PC-9 (cell line): ENCODE results near the gene PER2. TPM values are rescaled to one million over a fixed set of nuclear protein-coding genes. Genes with fewer than 3 reads are reported as not detected.
A peak's percentile ranks its signal among the peaks of the same experiment; 100 is the strongest.

ENCODE experiments used
- BruUV-seq: library from RNA; stranded (reverse); fragments of 400-500 nt; replicated peaks from 2 replicates; lab custom pipeline; 2021; lab: Mats Ljungman, UMichigan
- CTCF ChIA-PET: fragments of 300-600 bp; sonication (Branson Sonifier 250); formaldehyde crosslinking; loops from one replicate; lab custom pipeline; 2022; ENCODE audit warnings: antibody characterized with exemption; lab: Charles Lee
- POLR2A ChIA-PET: fragments of 300-600 bp; sonication (Branson Sonifier 250); formaldehyde crosslinking; loops from one replicate; lab custom pipeline; 2022; ENCODE audit warnings: antibody characterized with exemption; ENCODE audit not compliant: unreplicated experiment; lab: Charles Lee
- DNase-seq, 2 experiments: peaks; one replicate each; pipeline versions ENCODE4 v3.0.0 to v3.0.0-alpha.2; 2015 to 2022; ENCODE audit warnings: mixed read lengths in 1 of 2
- H2AFZ ChIP-seq: fragments of 200-600 bp; sonication (generic); 2 replicates; pipeline ENCODE4 v1.8.1; 2017; ENCODE audit warnings: antibody characterized with exemption
- H3F3A ChIP-seq: fragments of 200-600 bp; sonication (generic); 2 replicates; pipeline ENCODE4 v1.8.1; 2017; ENCODE audit warnings: antibody characterized with exemption, mild to moderate bottlenecking, low read depth; ENCODE audit not compliant: insufficient read depth
- H3K27ac ChIP-seq: fragments of 200-600 bp; sonication (generic); 2 replicates; pipeline ENCODE4 v1.6.1; 2016; ENCODE audit warnings: mixed run types
- H3K27me3 ChIP-seq: fragments of 200-600 bp; sonication (generic); 2 replicates; pipeline ENCODE4 v1.6.1; 2016; ENCODE audit warnings: low read depth, mixed run types; ENCODE audit not compliant: insufficient read depth
- H3K36me3 ChIP-seq: fragments of 200-600 bp; sonication (generic); 2 replicates; pipeline ENCODE4 v1.6.1; 2016; ENCODE audit warnings: low read depth, mixed run types
- H3K4me1 ChIP-seq: fragments of 200-600 bp; sonication (generic); replicated peaks from 2 replicates; pipeline ENCODE4 v1.6.1; 2016; ENCODE audit warnings: mixed run types; ENCODE audit not compliant: insufficient read depth
- H3K4me2 ChIP-seq: fragments of 200-600 bp; sonication (generic); 2 replicates; pipeline ENCODE4 v1.6.1; 2017; ENCODE audit warnings: mixed run types
- H3K4me3 ChIP-seq: fragments of 200-600 bp; sonication (generic); 2 replicates; pipeline ENCODE4 v1.6.1; 2016; ENCODE audit warnings: mixed run types
- H3K79me2 ChIP-seq: fragments of 200-600 bp; sonication (generic); 2 replicates; pipeline ENCODE4 v1.6.1; 2017; ENCODE audit warnings: low read depth, mixed run types
- H3K9me2 ChIP-seq: fragments of 200-600 bp; sonication (generic); 2 replicates; pipeline ENCODE4 v1.8.1; 2017; ENCODE audit warnings: mild to moderate bottlenecking; ENCODE audit not compliant: insufficient read depth
- H3K9me3 ChIP-seq: fragments of 200-600 bp; sonication (generic); 2 replicates; pipeline ENCODE4 v1.8.1; 2016; ENCODE audit warnings: low read depth; ENCODE audit not compliant: insufficient read depth
- H4K20me1 ChIP-seq: fragments of 200-600 bp; sonication (generic); 2 replicates; pipeline ENCODE4 v1.8.1; 2017; ENCODE audit not compliant: insufficient read depth
- EZH2 ChIP-seq: fragments of 200-600 bp; sonication (generic); IDR thresholded peaks from 2 replicates; pipeline ENCODE4 v1.8.0; 2017; ENCODE audit warnings: antibody characterized with exemption, low read depth
- intact Hi-C: fragments of 100-400 bp; cut with micrococcal nuclease; formaldehyde crosslinking; loops from one replicate; pipeline ENCODE4 v1.10.0; 2022; ENCODE audit not compliant: unreplicated experiment
- total RNA-seq: library from RNA; stranded (reverse); gene quantifications from 2 replicates; pipeline ENCODE4 v1.2.3, GENCODE V29; 2021
- TF ChIP-seq, protein P1 (sequence below): fragments of 200-600 bp; sonication (generic); conservative IDR thresholded peaks from 2 replicates; pipeline ENCODE4 v1.6.1; 2017; ENCODE audit warnings: mixed run types, antibody characterized with exemption, mild to moderate bottlenecking, moderate library complexity

Gene PER2
- total RNA-seq, 1 experiment from 2014 or later, result 18.9 TPM

DNA sequence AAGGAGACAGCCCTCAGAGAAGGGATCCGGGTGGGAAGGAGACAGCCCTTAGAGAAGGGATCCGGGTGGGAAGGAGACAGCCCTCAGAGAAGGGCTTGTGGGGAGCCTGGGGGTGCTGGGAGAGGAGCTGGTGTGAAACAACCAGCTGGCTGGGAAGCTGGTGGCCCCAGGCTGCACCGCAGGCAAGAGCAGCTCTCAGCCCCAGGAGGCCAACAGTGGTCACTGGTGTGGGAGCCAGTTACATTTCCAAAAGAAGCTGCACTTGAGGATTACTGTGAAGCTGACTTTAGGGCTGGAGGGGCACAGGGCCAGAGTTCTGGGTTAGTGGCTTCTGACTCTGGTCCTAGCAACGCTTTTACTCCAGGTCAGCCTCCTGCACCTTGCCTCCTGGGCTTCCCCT lies 51.8 kb downstream of the PER2 start:
- H3K4me2 ChIP-seq, result no peak overlapping the region
- H3K79me2 ChIP-seq, result no peaks in the 10 kb centered on the region
- H3K4me1 ChIP-seq, result no peaks in the 10 kb centered on the region; the same call in 1 of the 2 replicates
- ChIA-PET POLR2A (interaction anchor here (0.6 kb wide), 1 partner anchor 652 kb away, joined by 5 read pairs; no protein-coding TSS in a partner anchor), CTCF (no interaction called here)
- no peaks in the 10 kb centered on the region for H3K36me3 ChIP-seq
- DNase-seq, result peak in 1 of 2 experiments; percentile 20
- peaks cover 30% of the 10 kb centered on the region for H3K27me3 ChIP-seq
- TF ChIP-seq, protein P1, sequence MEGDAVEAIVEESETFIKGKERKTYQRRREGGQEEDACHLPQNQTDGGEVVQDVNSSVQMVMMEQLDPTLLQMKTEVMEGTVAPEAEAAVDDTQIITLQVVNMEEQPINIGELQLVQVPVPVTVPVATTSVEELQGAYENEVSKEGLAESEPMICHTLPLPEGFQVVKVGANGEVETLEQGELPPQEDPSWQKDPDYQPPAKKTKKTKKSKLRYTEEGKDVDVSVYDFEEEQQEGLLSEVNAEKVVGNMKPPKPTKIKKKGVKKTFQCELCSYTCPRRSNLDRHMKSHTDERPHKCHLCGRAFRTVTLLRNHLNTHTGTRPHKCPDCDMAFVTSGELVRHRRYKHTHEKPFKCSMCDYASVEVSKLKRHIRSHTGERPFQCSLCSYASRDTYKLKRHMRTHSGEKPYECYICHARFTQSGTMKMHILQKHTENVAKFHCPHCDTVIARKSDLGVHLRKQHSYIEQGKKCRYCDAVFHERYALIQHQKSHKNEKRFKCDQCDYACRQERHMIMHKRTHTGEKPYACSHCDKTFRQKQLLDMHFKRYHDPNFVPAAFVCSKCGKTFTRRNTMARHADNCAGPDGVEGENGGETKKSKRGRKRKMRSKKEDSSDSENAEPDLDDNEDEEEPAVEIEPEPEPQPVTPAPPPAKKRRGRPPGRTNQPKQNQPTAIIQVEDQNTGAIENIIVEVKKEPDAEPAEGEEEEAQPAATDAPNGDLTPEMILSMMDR, result no peak
- TF ChIP-seq EZH2, result no peak
- BruUV-seq, result no TSS peak
- intact Hi-C loops, result no loop called here
- no peak overlapping the region for H3K4me3 ChIP-seq
- no peak overlapping the region for H2AFZ ChIP-seq
- peaks cover 11% of the 10 kb centered on the region; the same call in 1 of the 2 replicates for H3F3A ChIP-seq
- H3K9me2 ChIP-seq, result no peaks in the 10 kb centered on the region
- no peaks in the 10 kb centered on the region for H4K20me1 ChIP-seq
- H3K9me3 ChIP-seq, result no peaks in the 10 kb centered on the region
- H3K27ac ChIP-seq, result no peak overlapping the region

DNA sequence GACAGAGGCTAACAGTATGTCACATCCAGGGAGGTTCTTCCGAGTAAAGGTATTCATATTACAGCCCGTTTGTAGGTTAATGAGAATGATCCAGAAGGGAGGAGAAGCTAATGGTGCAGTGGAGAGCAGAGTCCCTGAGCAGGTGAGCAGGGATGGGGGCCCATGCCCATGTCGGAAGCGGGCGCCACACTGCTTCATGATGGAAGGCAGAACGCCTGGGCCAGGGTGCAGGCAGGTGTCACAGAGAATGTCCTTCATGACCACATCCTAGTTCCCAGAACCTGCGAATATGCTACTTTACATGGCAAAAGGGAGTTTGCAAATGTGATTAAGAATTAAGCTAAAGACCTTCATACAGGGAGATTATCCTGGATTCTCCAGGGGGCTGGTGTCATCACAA lies 52.6 kb downstream of the PER2 start:
- H3K9me2 ChIP-seq, result no peaks in the 10 kb centered on the region
- no peak overlapping the region for H3K4me3 ChIP-seq
- H3K79me2 ChIP-seq, result no peaks in the 10 kb centered on the region
- no peaks in the 10 kb centered on the region for H3K36me3 ChIP-seq
- H3K27me3 ChIP-seq, result peaks cover 32% of the 10 kb centered on the region
- intact Hi-C loops, result no loop called here
- TF ChIP-seq, protein P1, result no peak
- no peak for TF ChIP-seq EZH2
- no peak overlapping the region for H3K4me2 ChIP-seq
- H3K4me1 ChIP-seq, result no peaks in the 10 kb centered on the region; the same call in 1 of the 2 replicates
- no peaks in the 10 kb centered on the region for H4K20me1 ChIP-seq
- peaks cover 11% of the 10 kb centered on the region; the same call in 1 of the 2 replicates for H3F3A ChIP-seq
- CTCF ChIA-PET, result no interaction called here
- no peak overlapping the region for H3K27ac ChIP-seq
- DNase-seq, result no peak
- no peak overlapping the region for H2AFZ ChIP-seq
- no TSS peak for BruUV-seq
- H3K9me3 ChIP-seq, result no peaks in the 10 kb centered on the region
- POLR2A ChIA-PET, result no interaction called here

DNA sequence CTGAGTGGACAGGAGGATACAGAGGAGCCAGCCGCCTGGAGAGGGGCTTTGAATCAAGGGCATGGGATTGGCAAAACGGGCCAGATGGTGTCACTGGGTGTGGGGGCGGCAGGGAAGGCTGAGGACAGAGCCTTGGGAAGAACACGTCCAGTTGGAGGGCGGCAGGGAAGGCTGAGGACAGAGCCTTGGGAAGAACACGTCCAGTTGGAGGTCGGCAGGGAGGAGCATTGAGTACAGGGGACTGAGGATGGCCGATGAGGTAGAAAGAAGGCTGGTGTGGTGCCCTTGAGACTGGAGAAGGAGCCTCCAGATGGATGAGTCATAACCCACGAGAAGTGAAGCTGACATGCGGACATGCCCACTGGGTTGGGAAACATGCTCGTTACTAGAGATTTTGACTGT lies 53.1 kb downstream of the PER2 start:
- Histone ChIP-seq H4K20me1 (no peaks in the 10 kb centered on the region), H3K79me2 (no peaks in the 10 kb centered on the region)
- BruUV-seq, result no TSS peak

More for the DNA sequence above, 53.1 kb downstream of the PER2 start:
- no peaks in the 10 kb centered on the region for H3K9me2 ChIP-seq
- H3K4me2 ChIP-seq, result no peak overlapping the region
- no peaks in the 10 kb centered on the region for H3K9me3 ChIP-seq
- DNase-seq, result no peak
- ChIA-PET POLR2A (no interaction called here), CTCF (no interaction called here)
- no peak overlapping the region for H3K27ac ChIP-seq
- no peaks in the 10 kb centered on the region for H3K36me3 ChIP-seq
- H2AFZ ChIP-seq, result no peak overlapping the region
- no peak overlapping the region for H3K4me3 ChIP-seq
- H3K4me1 ChIP-seq, result no peaks in the 10 kb centered on the region; the same call in 1 of the 2 replicates
- H3K27me3 ChIP-seq, result peaks cover 38% of the 10 kb centered on the region
- intact Hi-C loops, result no loop called here
- H3F3A ChIP-seq, result peaks cover 11% of the 10 kb centered on the region; the same call in 1 of the 2 replicates
- no peak for TF ChIP-seq EZH2
- TF ChIP-seq, protein P1, result no peak
